Thyroid gland (tissue), 4 donors: Measurements from ENCODE around the gene FAM117A.

Experiments used
- POLR2A ChIP-seq, 2 donors: fragments of 450-650 bp; IDR thresholded peaks; one replicate each; pipeline ENCODE4 v1.6.1; 2017; ENCODE audit warnings: antibody characterized with exemption in 2 of 2, mild to moderate bottlenecking in 2 of 2, moderate library complexity in 1 of 2
- TF ChIP-seq, protein P1 (sequence below), 6 experiments: fragments of 200-600 bp in 3 of 6; fragments of 450-650 bp in 3 of 6; sonication (generic) in 3 of 6; IDR thresholded peaks; one replicate each; pipeline ENCODE4 v1.5.1; 2016 to 2019; ENCODE audit warnings: antibody characterized with exemption in 6 of 6, mild to moderate bottlenecking in 2 of 6, inconsistent platforms in 1 of 6, moderate library complexity in 1 of 6

DNA sequence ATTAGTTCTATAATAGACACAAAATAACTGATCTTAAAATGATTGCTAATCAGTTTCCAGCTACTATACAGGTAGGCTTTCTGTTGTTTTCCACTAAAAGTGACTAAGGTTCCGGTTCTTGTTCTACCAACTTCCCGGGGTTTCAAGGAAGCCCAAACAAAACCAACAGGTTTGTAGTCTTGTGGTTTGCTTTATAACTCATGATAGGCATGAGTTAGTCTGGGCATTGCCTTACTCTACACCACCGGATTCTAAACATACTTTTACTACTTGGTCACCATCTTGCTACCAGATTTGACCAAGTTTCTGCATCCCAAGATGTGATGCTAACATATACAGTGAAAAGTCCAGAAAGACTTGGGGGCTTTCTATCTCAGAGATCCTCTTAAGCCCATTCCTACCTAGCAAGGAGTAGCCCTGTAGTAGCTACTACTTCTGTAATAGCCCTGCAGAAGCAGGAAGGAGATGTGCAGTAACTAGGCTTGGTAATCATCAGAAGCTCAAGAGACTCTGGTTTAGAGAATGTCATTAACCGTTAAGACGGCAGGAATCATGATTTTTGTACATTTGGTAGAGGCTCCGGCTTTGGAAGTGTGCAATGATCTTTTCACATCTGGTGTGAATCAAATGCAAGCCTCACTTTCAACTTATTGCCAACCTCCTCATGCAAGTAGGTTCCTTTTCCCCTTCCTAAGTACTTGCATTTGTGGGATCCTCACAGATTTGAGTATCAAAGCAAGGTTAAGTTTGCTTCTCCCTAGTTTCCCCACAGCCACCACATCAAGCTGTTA lies 1.6 kb downstream of the FAM117A start:
- TF ChIP-seq, protein P1, sequence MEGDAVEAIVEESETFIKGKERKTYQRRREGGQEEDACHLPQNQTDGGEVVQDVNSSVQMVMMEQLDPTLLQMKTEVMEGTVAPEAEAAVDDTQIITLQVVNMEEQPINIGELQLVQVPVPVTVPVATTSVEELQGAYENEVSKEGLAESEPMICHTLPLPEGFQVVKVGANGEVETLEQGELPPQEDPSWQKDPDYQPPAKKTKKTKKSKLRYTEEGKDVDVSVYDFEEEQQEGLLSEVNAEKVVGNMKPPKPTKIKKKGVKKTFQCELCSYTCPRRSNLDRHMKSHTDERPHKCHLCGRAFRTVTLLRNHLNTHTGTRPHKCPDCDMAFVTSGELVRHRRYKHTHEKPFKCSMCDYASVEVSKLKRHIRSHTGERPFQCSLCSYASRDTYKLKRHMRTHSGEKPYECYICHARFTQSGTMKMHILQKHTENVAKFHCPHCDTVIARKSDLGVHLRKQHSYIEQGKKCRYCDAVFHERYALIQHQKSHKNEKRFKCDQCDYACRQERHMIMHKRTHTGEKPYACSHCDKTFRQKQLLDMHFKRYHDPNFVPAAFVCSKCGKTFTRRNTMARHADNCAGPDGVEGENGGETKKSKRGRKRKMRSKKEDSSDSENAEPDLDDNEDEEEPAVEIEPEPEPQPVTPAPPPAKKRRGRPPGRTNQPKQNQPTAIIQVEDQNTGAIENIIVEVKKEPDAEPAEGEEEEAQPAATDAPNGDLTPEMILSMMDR (IDR thresholded peaks at IDR 0.05) = no peak
- no peak for TF ChIP-seq POLR2A (IDR thresholded peaks at IDR 0.05)
